Spleen (tissue), 11 donors: ENCODE data around the gene CNN1. TPM values are rescaled to one million over a fixed set of nuclear protein-coding genes. Genes with fewer than 3 reads are reported as not detected.

Experiments used
- DNase-seq: peaks from one replicate; pipeline ENCODE4 v3.0.0-alpha.2; 2020
- H3K27ac ChIP-seq, 8 donors: fragments of 200-600 bp; sonication (generic) in 7 of 8; 1 replicate in 4 of 8; 2 replicates in 4 of 8; pipeline versions ENCODE4 v1.5.0 to v1.8.0; 2016 to 2021; ENCODE audit warnings: inconsistent platforms in 4 of 8, mild to moderate bottlenecking in 4 of 8, moderate library complexity in 1 of 8
- H3K27me3 ChIP-seq, 7 donors: fragments of 200-600 bp; sonication (generic) in 6 of 7; replicated peaks in 1 of 7; 1 replicate in 4 of 7; 2 replicates in 3 of 7; pipeline versions ENCODE4 v1.5.0 to v1.8.0; 2016 to 2021; ENCODE audit warnings: inconsistent platforms in 3 of 7, mild to moderate bottlenecking in 1 of 7
- H3K36me3 ChIP-seq, 6 donors: fragments of 200-600 bp; sonication (generic) in 5 of 6; 1 replicate in 4 of 6; 2 replicates in 2 of 6; pipeline versions ENCODE4 v1.5.0 to v1.8.0; 2016 to 2021; ENCODE audit warnings: inconsistent platforms in 2 of 6
- H3K4me1 ChIP-seq, 6 donors: fragments of 200-600 bp; sonication (generic) in 5 of 6; 1 replicate in 3 of 6; 2 replicates in 3 of 6; pipeline versions ENCODE4 v1.5.0 to v1.8.0; 2016 to 2021; ENCODE audit warnings: inconsistent platforms in 3 of 6
- H3K4me3 ChIP-seq, 8 donors: fragments of 200-600 bp; sonication (generic) in 7 of 8; 1 replicate in 4 of 8; 2 replicates in 4 of 8; pipeline versions ENCODE4 v1.5.0 to v1.8.0; 2016 to 2021; ENCODE audit warnings: inconsistent platforms in 4 of 8, mild to moderate bottlenecking in 4 of 8, moderate library complexity in 2 of 8
- H3K9me3 ChIP-seq, 8 donors: fragments of 200-600 bp; sonication (generic) in 7 of 8; 1 replicate in 4 of 8; 2 replicates in 4 of 8; pipeline versions ENCODE4 v1.5.0 to v1.8.0; 2016 to 2021; ENCODE audit warnings: inconsistent platforms in 4 of 8
- POLR2A ChIP-seq, 3 donors: fragments of 450-650 bp; IDR thresholded peaks; one replicate each; pipeline ENCODE4 v1.5.1; 2017; ENCODE audit warnings: antibody characterized with exemption in 3 of 3, mild to moderate bottlenecking in 1 of 3
- POLR2AphosphoS5 ChIP-seq, 3 donors: sonication (generic); formaldehyde crosslinking; IDR thresholded peaks; one replicate each; pipeline ENCODE4 v1.5.1; 2017; ENCODE audit warnings: antibody characterized with exemption in 3 of 3
- WGBS, 5 donors: extraction: QIAGEN DNeasy Blood & Tissue Kit in 3 of 5; methylation state at CpG; one replicate each; pipeline versions ENCODE4 v1.1.5 to v1.1.7; 2013 to 2018; 5-methylcytosine and 5-hydroxymethylcytosine counted together
- intact Hi-C: fragments of 100-400 bp; cut with DNase I; formaldehyde crosslinking; loops from one replicate; pipeline ENCODE4 v1.15.0; 2023; ENCODE audit warnings: low total_unique reads
- polyA plus RNA-seq, 3 donors: library from polyadenylated mRNA; stranded (reverse); fragments of 200-250 nt; gene quantifications; one replicate each; pipeline ENCODE4 v1.2.1, GENCODE V29; 2013
- total RNA-seq, 7 donors: library from RNA; depleted of rRNA in 3 of 7; stranded (reverse); fragments of >200 nt in 3 of 7; fragmentation: NEBNext Ultra II Directional in 4 of 7; extraction: Animal tissue kit (Norgen Biotek cat#: 25700) in 4 of 7; gene quantifications; one replicate each; pipeline versions ENCODE4 v1.1.0 to v1.2.1, GENCODE V29; 2016 to 2021
- TF ChIP-seq, protein P1 (sequence below), 11 experiments: fragments of 200-600 bp in 7 of 11; fragments of 450-650 bp in 4 of 11; sonication (generic) in 4 of 11; IDR thresholded peaks in 8 of 11; conservative IDR thresholded peaks in 3 of 11; 1 replicate in 7 of 11; 2 replicates in 4 of 11; pipeline versions ENCODE4 v1.4.0 to v1.8.0; 2016 to 2021; ENCODE audit warnings: antibody characterized with exemption in 11 of 11, inconsistent platforms in 4 of 11, mild to moderate bottlenecking in 1 of 11
- donor health status: healthy with polysubstance abuse.
- donor health status: DM: no; HTN: no; CAD: no; lungs with moderate emphysema.
- donor health status: DM: no; HTN: no; CAD: no.
- donor health status: Bipolar disorder and iron deficiency.
- donor health status: healthy.
- donor health status: DM: no; HTN: no; CAD: no.
- donor health status: DM: yes; HTN: yes; CAD: no.

Gene CNN1
- total and polyA plus RNA-seq, 10 donors = 1.5 to 13.0 (median 8.2) TPM

DNA sequence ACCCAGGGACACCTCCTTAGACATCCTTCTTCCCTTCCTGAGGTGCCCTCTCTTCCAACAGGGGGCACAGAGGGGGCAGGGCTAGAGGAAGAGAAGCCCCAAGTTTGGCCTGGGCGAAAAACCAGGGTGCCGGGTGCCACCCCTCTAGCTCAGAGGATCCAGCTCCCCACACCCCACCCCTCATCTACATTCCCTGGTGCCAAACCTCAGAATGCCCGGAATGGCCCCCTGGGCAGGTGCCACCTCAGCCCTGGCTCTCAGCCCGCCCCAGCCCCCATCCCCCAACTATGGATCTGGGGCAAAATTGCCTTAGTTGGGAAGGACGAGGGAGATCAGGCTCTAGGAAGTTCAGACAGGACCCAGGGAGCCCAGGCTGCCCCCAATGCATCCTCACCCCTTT, 2.0 kb downstream of the CNN1 start:
- intact Hi-C loops = no loop called here
- Histone ChIP-seq H3K4me3 (no peak overlapping the region), H3K36me3 (no peaks in the 10 kb centered on the region), H3K9me3 (no peaks in the 10 kb centered on the region), H3K27ac (no peak overlapping the region), H3K4me1 (peaks cover 0 to 25% (median 12%) of the 10 kb centered on the region in 6 donors), H3K27me3 (peaks cover 0 to 37% (median 15%) of the 10 kb centered on the region in 7 donors)
- WGBS, 5 donors = 69 to 88% (median 80%) methylated on average over 2 to 5 of the region's 5 CpGs
- no peak for DNase-seq
- no peak for TF ChIP-seq POLR2A (IDR thresholded peaks at IDR 0.05)

DNA sequence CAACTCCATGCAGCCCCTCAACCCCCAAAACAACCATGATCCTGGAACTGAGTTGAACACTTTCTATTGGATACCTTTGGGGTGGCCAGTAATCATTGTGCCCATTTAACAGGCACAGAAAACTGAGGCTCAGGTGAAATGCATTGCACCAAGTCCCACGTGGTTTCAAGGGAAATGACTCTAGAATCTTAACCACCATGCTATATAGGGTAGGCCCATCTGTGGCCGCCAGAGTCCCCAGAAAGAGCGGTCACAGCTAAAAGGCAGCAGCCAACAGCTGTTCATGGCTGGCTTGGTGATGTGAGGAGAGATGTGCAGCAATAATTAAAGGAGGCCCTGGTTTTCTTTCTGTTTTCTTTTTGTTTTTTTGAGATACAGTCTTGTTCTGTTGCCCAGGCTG, 2.6 kb downstream of the CNN1 start:
- peaks cover 0 to 37% (median 15%) of the 10 kb centered on the region in 7 donors for H3K27me3 ChIP-seq
- WGBS, 5 donors = 47 to 58% (median 56%) methylated on average over 3 of the region's 3 CpGs
- H3K9me3 ChIP-seq = no peaks in the 10 kb centered on the region
- no peak for TF ChIP-seq POLR2A (IDR thresholded peaks at IDR 0.05)
- no peak for TF ChIP-seq POLR2AphosphoS5 (IDR thresholded peaks at IDR 0.05)
- no peak overlapping the region for H3K4me3 ChIP-seq
- no peaks in the 10 kb centered on the region for H3K36me3 ChIP-seq
- H3K27ac ChIP-seq = no peak overlapping the region
- H3K4me1 ChIP-seq = peaks cover 0 to 19% (median 6%) of the 10 kb centered on the region in 6 donors
- no peak for DNase-seq
- intact Hi-C loops = no loop called here

DNA sequence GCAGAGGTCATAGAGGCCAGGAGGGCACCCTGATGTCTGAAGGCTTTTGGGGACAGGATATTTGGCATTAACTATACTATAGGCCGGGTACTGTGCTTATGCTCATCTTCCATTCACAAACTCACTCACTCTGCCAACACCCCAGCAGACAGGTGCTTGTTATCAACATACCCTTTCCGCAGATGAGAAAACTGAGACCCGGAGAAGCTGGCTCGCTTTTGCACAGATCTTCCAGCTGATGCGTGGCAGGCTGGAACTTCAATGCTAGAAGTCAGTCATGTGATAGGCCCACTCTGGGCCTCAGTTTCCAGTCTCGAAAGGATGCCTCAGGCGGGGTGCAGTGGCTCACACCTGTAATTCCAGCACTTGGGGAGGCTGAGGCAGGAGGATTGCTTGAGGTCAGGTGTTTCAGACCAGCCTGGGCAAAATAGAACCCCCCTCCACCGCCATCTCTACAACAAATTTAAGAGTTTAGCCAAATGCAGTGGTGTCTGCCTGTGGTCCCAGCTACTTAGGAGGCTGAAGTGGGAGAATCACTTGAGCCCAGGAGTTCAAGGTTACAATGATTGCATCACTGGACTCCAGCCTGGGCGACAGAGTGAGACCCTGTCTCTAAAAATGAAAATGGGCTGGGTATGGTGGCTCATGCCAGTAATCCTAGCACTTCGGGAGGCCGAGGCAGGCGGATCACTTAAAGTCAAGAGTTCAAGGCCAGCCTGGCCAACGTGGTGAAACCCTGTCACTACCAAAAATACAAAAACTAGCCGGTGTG, 9.5 kb downstream of the CNN1 start:
- Histone ChIP-seq H3K4me1 (peaks cover 0 to 13% (median 0%) of the 10 kb centered on the region in 6 donors), H3K4me3 (no peak overlapping the region), H3K36me3 (peaks cover 0 to 21% (median 9%) of the 10 kb centered on the region in 6 donors), H3K9me3 (no peaks in the 10 kb centered on the region), H3K27ac (no peak overlapping the region), H3K27me3 (peaks cover 0 to 4% (median 0%) of the 10 kb centered on the region in 7 donors)
- intact Hi-C loops = no loop called here
- TF ChIP-seq POLR2AphosphoS5 (IDR thresholded peaks at IDR 0.05) (no peak), POLR2A (IDR thresholded peaks at IDR 0.05) (no peak)
- TF ChIP-seq, protein P1, sequence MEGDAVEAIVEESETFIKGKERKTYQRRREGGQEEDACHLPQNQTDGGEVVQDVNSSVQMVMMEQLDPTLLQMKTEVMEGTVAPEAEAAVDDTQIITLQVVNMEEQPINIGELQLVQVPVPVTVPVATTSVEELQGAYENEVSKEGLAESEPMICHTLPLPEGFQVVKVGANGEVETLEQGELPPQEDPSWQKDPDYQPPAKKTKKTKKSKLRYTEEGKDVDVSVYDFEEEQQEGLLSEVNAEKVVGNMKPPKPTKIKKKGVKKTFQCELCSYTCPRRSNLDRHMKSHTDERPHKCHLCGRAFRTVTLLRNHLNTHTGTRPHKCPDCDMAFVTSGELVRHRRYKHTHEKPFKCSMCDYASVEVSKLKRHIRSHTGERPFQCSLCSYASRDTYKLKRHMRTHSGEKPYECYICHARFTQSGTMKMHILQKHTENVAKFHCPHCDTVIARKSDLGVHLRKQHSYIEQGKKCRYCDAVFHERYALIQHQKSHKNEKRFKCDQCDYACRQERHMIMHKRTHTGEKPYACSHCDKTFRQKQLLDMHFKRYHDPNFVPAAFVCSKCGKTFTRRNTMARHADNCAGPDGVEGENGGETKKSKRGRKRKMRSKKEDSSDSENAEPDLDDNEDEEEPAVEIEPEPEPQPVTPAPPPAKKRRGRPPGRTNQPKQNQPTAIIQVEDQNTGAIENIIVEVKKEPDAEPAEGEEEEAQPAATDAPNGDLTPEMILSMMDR (IDR thresholded peaks at IDR 0.05 in 8 of 11, conservative IDR thresholded peaks at IDR 0.05 in 3 of 11) = no peak
- WGBS, 5 donors = 89 to 93% (median 90%) methylated on average over 14 of the region's 14 CpGs
- no peak for DNase-seq

DNA sequence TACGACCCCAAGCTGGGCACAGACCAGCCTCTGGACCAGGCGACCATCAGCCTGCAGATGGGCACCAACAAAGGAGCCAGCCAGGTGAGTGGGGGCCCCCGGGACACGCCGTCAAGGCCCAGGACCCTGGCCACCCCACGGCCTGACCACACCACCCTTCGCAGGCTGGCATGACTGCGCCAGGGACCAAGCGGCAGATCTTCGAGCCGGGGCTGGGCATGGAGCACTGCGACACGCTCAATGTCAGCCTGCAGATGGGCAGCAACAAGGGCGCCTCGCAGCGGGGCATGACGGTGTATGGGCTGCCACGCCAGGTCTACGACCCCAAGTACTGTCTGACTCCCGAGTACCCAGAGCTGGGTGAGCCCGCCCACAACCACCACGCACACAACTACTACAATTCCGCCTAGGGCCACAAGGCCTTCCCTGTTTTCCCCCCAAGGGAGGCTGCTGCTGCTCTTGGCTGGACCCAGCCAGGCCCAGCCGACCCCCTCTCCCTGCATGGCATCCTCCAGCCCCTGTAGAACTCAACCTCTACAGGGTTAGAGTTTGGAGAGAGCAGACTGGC, 10.8 kb downstream of the CNN1 start:
- intact Hi-C loops = no loop called here
- DNase-seq = no peak
- 89 to 95% (median 92%) methylated on average over 16 to 24 of the region's 24 CpGs for WGBS, 5 donors
- no peak overlapping the region for H3K27ac ChIP-seq
- H3K36me3 ChIP-seq = peaks cover 0 to 34% (median 21%) of the 10 kb centered on the region in 6 donors
- TF ChIP-seq, protein P1 (IDR thresholded peaks at IDR 0.05 in 8 of 11, conservative IDR thresholded peaks at IDR 0.05 in 3 of 11) = no peak
- TF ChIP-seq POLR2AphosphoS5 (IDR thresholded peaks at IDR 0.05) (peak in 1 of 3 donors; percentile 14), POLR2A (IDR thresholded peaks at IDR 0.05) (no peak)
- no peak overlapping the region for H3K4me3 ChIP-seq
- H3K4me1 ChIP-seq = peaks cover 0 to 24% (median 6%) of the 10 kb centered on the region in 6 donors
- H3K9me3 ChIP-seq = no peaks in the 10 kb centered on the region
- no peaks in the 10 kb centered on the region for H3K27me3 ChIP-seq

DNA sequence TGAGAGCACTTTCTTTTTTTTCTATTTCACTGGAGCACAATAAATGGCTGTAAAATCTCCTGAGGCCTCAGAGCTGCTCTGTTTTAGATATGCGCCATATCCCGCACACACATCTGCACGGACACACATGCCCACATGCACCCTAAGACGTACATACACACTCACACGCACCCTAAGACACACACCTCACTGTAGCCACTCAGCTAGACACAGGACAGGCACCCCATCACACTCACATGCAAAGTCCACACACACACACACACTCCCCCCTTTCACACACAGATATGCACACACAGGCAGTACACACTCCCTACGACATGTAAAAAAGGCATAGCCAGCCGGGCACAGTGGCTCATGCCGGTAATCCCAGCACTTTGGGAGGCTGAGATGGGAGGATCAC, 11.6 kb downstream of the CNN1 start:
- intact Hi-C loops = no loop called here
- WGBS, 5 donors = 91 to 96% (median 92%) methylated on average over 8 of the region's 8 CpGs
- Histone ChIP-seq H3K4me1 (peaks cover 0 to 28% (median 6%) of the 10 kb centered on the region in 6 donors), H3K27ac (no peak overlapping the region), H3K9me3 (no peaks in the 10 kb centered on the region), H3K27me3 (no peaks in the 10 kb centered on the region), H3K4me3 (no peak overlapping the region), H3K36me3 (peaks cover 0 to 42% (median 26%) of the 10 kb centered on the region in 6 donors)
- TF ChIP-seq POLR2A (IDR thresholded peaks at IDR 0.05) = no peak
- TF ChIP-seq, protein P1 (IDR thresholded peaks at IDR 0.05 in 8 of 11, conservative IDR thresholded peaks at IDR 0.05 in 3 of 11) = no peak
- TF ChIP-seq POLR2AphosphoS5 (IDR thresholded peaks at IDR 0.05) = no peak
- no peak for DNase-seq
